NCI-H460 (cell line): ENCODE results near the gene PTCHD4. TPM values are rescaled to one million over a fixed set of nuclear protein-coding genes. Genes with fewer than 3 reads are reported as not detected.
"Not testable (repeated sequence)": the region's sequence is repeated elsewhere in the genome, so short reads cannot be mapped to it uniquely, and the experiment has no call there.

ENCODE experiments used
- DNase-seq: peaks from one replicate; pipeline ENCODE4 v3.0.0-alpha.2; 2016; ENCODE audit warnings: low read depth; ENCODE audit errors: extremely low read depth
- polyA plus RNA-seq: library from polyadenylated mRNA; depleted of rRNA; stranded (reverse); fragments of >200 nt; gene quantifications from 2 replicates; pipeline ENCODE4 v1.2.3, GENCODE V29; 2014; cell fraction: nucleus; rRNA removed
- total RNA-seq: library from RNA; depleted of rRNA; stranded (reverse); fragments of >200 nt; shearing (Covaris generic); gene quantifications from 2 replicates; pipeline ENCODE4 v1.2.3, GENCODE V29; 2014; rRNA removed

Gene PTCHD4
- total RNA-seq, result 1.6 and 2.0 TPM in 2 replicates
- 0.07 and 0.50 TPM in 2 replicates for polyA plus RNA-seq

- no peak for DNase-seq
Observed at GRCh38 chr6:48111143-48111506, at the start of gene PTCHD4. TSS of gene PTCHD4 (minus strand) at chr6:48111197. CDS start at chr6:48068957, 42,240 bp downstream.

- no peak for DNase-seq
Observed at GRCh38 chr6:48151142-48151541, 40.1 kb upstream of the PTCHD4 start.

GRCh38 chr6:48150701-48151100, 39.7 kb upstream of the PTCHD4 start:
- no peak for DNase-seq

GRCh38 chr6:48147051-48147450, 36.1 kb upstream of the PTCHD4 start:
- no peak for DNase-seq

GRCh38 chr6:48144021-48144420, 33.0 kb upstream of the PTCHD4 start:
- DNase-seq, result no peak

- no peak for DNase-seq
Observed at GRCh38 chr6:48141975-48142374, 31.0 kb upstream of the PTCHD4 start.

GRCh38 chr6:48139818-48140614, 29.0 kb upstream of the PTCHD4 start:
- no peak for DNase-seq

GRCh38 chr6:48136856-48137255, 25.9 kb upstream of the PTCHD4 start:
- DNase-seq, result no peak

- DNase-seq, result no peak
Observed at GRCh38 chr6:48135323-48136084, 24.5 kb upstream of the PTCHD4 start.

- DNase-seq, result no peak
Observed at GRCh38 chr6:48134246-48134645, 23.2 kb upstream of the PTCHD4 start.

- no peak for DNase-seq
Observed at GRCh38 chr6:48123601-48124000, 12.6 kb upstream of the PTCHD4 start.

- DNase-seq, result not testable (repeated sequence)
Observed at GRCh38 chr6:48121983-48122749, 11.2 kb upstream of the PTCHD4 start.

GRCh38 chr6:48116699-48117645, 6.0 kb upstream of the PTCHD4 start:
- no peak for DNase-seq

GRCh38 chr6:48113130-48113529, 2.1 kb upstream of the PTCHD4 start:
- DNase-seq, result no peak

- DNase-seq, result no peak
Observed at GRCh38 chr6:48111575-48111974, 578 bp upstream of the PTCHD4 start.

- DNase-seq, result no peak
Observed at GRCh38 chr6:48110436-48111142, 408 bp downstream of the PTCHD4 start.

- DNase-seq, result no peak
Observed at GRCh38 chr6:48109944-48110343, 1.1 kb downstream of the PTCHD4 start.

- not testable (repeated sequence) for DNase-seq
Observed at GRCh38 chr6:48102476-48103195, 8.4 kb downstream of the PTCHD4 start.

GRCh38 chr6:48101290-48101689, 9.7 kb downstream of the PTCHD4 start:
- no peak for DNase-seq
